HL-60/S4 treated with phorbol 12-myristate 13-acetate at 8.2 ng/mL for 4 days and 3 days (cell line): ENCODE data around the gene RABGEF1.
"Not testable (repeated sequence)": the region's sequence is repeated elsewhere in the genome, so short reads cannot be mapped to it uniquely, and the experiment has no call there.

Experiments used
- in situ Hi-C: fragments of 300-500 bp; cut with MboI; formaldehyde crosslinking; loops from 2 replicates; pipeline ENCODE4 v1.15.0; 2022; ENCODE audit warnings: low sequenced_read_pairs

RABGEF1 gene

GRCh38 chr7:66740302-66740979 lies at the start of gene RABGEF1:
Gene RABGEF1, plus strand, starts transcription at chr7:66740733. Its CDS starts 31,167 bp downstream, at chr7:66771900.
- in situ Hi-C loops = no loop called here

- in situ Hi-C loops = no loop called here
Observed at GRCh38 chr7:66693331-66693730, 47.2 kb upstream of the RABGEF1 start.

- in situ Hi-C loops = no loop called here
Observed at GRCh38 chr7:66694286-66694685, 46.2 kb upstream of the RABGEF1 start.

- in situ Hi-C loops = not testable (repeated sequence)
Observed at GRCh38 chr7:66695417-66695816, 45.1 kb upstream of the RABGEF1 start.

GRCh38 chr7:66696134-66696533 lies 44.4 kb upstream of the RABGEF1 start:
- in situ Hi-C loops = not testable (repeated sequence)

- in situ Hi-C loops = no loop called here
Observed at GRCh38 chr7:66696774-66697191, 43.8 kb upstream of the RABGEF1 start.

GRCh38 chr7:66697449-66698438 lies 42.8 kb upstream of the RABGEF1 start:
- in situ Hi-C loops = no loop called here

- in situ Hi-C loops = no loop called here
Observed at GRCh38 chr7:66698652-66699205, 41.8 kb upstream of the RABGEF1 start.

GRCh38 chr7:66699998-66700397 lies 40.5 kb upstream of the RABGEF1 start:
- in situ Hi-C loops = no loop called here

- in situ Hi-C loops = no loop called here
Observed at GRCh38 chr7:66700633-66701131, 39.9 kb upstream of the RABGEF1 start.

- in situ Hi-C loops = no loop called here
Observed at GRCh38 chr7:66707825-66708224, 32.7 kb upstream of the RABGEF1 start.

GRCh38 chr7:66710752-66711151 lies 29.8 kb upstream of the RABGEF1 start:
- in situ Hi-C loops = not testable (repeated sequence)

- in situ Hi-C loops = no loop called here
Observed at GRCh38 chr7:66713687-66714086, 26.8 kb upstream of the RABGEF1 start.

GRCh38 chr7:66716634-66717033 lies 23.9 kb upstream of the RABGEF1 start:
- in situ Hi-C loops = not testable (repeated sequence)

GRCh38 chr7:66720561-66720960 lies 20.0 kb upstream of the RABGEF1 start:
- in situ Hi-C loops = no loop called here

- in situ Hi-C loops = no loop called here
Observed at GRCh38 chr7:66725843-66726242, 14.7 kb upstream of the RABGEF1 start.

- in situ Hi-C loops = no loop called here
Observed at GRCh38 chr7:66727058-66727457, 13.5 kb upstream of the RABGEF1 start.

- in situ Hi-C loops = no loop called here
Observed at GRCh38 chr7:66728571-66728970, 12.0 kb upstream of the RABGEF1 start.

- in situ Hi-C loops = no loop called here
Observed at GRCh38 chr7:66729274-66729673, 11.3 kb upstream of the RABGEF1 start.

GRCh38 chr7:66731986-66732385 lies 8.5 kb upstream of the RABGEF1 start:
- in situ Hi-C loops = no loop called here

GRCh38 chr7:66732439-66732838 lies 8.1 kb upstream of the RABGEF1 start:
- in situ Hi-C loops = no loop called here
